ENCODE measurements around the gene RBM4. TPM values are rescaled to one million over a fixed set of nuclear protein-coding genes. Genes with fewer than 3 reads are reported as not detected.
A peak's percentile ranks its signal among the peaks of the same experiment; 100 is the strongest.

Gene RBM4
- total RNA-seq, 1 experiment from 2014 or later: 87.1 TPM

DNA sequence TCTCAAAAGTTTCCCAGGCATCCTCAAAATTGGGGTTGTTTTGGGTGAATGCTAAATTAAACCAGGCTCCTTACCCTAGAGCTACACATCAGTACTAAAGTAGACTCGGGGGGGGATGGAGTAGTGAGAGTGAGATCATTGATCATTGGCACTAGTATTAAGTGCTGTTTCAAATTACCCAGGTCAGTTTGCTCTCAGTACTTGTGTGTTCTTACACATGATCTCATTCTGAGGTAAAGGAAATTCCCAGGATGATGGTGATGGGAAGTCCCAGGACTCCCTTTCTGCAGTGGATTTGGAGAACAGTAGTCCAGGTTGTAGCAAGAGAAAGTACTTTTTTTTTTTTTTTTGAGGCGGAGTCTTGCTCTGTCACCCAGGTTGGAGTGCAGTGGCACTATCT is 12.5 kb downstream of the RBM4 start:
- DNase-seq (ENCODE audit: low read depth): peak; percentile 15

- no peak for DNase-seq (ENCODE audit: low read depth)
Observed at GRCh38 chr11:66652651-66653050, 14.1 kb downstream of the RBM4 start.

DNA sequence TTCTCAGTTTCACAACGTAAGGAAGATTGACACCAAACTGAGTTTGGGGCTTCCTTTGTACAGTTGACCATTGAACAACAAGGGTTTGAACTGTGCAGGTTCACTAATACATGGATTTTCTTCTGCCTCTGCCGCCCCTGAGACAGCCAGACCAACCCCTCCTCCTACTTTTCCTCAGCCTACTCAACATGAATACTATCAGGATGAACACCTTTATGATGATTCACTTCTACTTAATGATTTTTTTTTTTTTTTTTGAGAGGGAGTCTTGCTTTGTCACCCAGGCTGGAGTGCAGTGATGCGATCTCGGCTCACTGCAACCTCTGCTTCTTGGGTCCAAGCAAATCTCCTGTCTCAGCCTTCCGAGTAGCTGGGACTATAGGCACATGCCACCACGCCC is 14.6 kb downstream of the RBM4 start:
- no peak for DNase-seq (ENCODE audit: low read depth)

GRCh38 chr11:66659763-66660162 is 21.3 kb downstream of the RBM4 start:
- DNase-seq (ENCODE audit: low read depth): no peak

DNA sequence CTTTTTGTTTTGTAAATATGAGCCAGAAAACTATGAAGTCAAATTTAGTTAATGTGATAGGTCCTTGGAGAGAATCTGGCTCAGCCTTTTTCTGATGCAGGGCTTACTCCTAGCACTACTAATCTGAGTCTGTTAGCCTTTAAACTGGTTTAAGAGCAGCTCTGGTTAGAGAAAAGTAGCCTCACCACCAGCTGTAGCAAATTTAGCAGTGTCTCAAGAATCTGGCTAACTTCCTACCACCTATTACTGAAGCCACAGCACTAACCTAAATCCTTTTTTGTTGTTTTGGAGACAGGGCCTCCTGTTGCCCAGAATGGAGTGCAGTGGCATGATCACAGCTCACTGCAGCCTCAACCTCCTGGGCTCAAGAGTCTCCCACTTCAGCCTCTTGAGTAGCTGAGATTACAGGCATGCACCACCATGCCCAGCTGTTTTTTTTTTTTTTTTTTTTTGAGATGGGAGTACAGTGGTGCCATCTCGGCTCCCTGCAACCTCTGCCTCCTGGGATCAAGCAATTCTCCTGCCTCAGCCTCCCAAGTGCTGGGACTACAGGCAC is 25.3 kb downstream of the RBM4 start:
- no peak for DNase-seq (ENCODE audit: low read depth)

GRCh38 chr11:66665369-66665768 is 26.9 kb downstream of the RBM4 start:
- no peak for DNase-seq (ENCODE audit: low read depth)

DNA sequence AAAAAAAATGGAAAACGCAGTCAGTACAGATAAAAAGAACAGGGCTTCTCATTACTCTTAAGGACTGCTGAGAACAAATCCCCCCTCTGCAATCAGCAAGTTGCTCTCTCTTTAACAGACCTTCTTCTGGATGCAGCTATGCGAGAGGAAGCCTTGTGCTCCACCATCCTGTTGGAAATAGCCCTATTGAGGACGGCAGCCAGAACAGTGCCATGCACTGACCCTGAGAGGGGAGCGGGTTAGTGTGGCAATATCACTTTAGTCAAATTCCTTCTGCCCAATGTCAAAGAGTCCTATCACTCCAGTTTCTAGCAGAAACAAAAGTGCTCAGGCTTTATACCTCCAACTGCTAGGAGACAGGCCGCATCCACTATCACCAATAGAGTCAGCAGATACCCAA is 32.3 kb downstream of the RBM4 start:
- no peak for DNase-seq (ENCODE audit: low read depth)

- DNase-seq (ENCODE audit: low read depth): no peak
Observed at GRCh38 chr11:66674964-66675602, 36.6 kb downstream of the RBM4 start.

DNA sequence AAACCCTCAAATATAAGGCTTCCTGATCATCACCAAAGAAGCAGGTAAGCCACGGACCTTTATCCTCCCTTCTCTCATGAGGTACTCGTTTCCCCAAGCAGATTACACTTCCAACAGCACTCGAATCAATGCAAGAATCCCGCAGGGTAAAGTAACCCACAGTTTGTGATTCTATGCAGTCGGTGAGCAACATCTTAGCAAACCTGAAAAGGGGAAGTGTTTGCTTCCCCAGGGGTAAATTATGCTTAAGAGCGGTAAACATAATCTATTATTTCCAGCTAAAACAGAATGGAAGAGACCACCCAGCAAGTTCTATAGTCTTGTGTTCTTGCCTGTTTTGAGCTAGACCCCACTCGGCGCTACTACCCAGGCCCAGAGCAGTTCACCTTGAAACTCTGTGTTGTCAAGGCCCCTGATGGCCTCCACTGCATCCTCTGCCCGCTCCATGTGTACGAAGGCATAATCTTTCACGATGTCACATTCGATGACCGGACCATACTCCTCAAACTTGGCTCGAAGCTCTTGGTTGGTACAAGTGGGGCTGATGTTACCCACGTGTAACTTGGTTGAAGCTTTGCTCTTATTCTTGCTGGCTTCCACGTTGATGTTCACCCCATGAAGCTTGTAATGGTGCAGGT is 37.9 kb downstream of the RBM4 start:
- DNase-seq (ENCODE audit: low read depth): no peak

DNA sequence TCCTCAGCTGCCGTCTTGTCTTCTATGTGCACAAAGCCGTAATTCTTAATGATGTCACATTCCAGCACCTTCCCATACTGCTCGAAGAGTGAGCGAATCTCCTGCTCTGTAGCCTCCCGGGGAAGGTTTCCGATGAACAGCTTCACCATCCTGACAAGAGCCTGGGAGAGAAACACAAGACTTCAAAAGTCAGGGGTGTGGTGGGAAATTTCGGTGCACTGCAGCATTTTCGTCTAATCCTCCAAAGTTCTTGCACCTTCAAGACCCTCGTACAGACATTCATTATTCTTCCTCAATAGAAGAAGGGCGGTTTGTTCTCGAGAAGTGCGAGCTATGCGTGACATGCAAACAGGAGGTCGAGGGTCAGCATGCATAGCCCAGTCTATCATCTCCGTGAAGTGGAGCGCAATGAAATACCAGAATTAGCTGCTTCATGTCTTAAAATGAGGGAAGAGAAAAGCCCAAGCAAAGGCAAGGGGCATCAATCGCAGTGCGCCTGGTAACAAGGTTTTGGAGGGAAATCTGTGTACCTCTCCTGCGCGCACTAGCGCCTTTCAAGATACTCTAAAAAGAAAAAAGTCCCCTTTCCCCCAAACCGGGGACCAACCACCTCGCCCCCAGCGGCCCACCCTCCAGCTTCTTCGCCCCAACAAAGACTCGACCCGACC is 38.6 kb downstream of the RBM4 start:
- DNase-seq (ENCODE audit: low read depth): no peak

DNA sequence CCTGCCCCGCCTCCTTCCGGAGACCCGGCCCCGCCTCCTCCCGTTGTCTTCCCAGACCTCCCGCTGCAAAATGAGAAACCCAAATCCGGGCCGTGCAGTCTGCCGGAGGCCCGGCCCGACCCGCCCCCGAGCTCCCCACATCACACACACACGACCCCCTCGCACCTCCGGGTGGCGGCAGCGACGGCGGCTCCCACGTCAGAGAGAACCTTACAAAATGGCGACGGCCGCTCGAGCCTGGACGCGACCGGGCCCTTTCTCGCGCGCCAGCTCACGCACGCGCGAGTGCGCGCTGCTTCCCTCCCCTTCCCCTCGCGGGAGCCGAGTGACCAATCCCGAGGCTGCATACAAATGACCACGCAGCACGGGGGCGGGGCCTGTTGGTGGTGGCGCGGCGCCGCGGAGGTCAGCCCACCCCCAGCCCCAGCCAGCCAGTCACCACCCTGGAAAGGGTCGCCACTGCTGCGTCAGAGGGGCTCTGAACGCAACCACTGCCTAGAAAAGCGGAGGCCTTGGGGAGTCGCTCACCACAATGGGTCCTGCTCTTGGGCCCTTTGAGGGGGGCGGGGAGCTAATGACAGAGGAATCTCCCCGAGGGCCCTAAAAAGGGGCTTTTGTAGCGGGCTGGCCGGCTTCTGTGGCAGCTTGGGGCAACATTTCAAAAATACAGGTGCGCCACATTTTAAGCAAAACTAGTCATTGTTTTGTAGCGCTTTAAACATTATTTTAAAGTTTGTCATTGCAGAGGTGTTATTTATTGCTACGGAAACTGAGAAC is 39.3 kb downstream of the RBM4 start, which contains the start of gene RBM4B:
TSS of gene RBM4B (minus strand) at position 289 of the 777 bp plus-strand sequence. CDS start 808 bp downstream, outside the sequence.
- peak; percentile 96 for DNase-seq (ENCODE audit: low read depth)

GRCh38 chr11:66680966-66681645 is 42.6 kb downstream of the RBM4 start:
- no peak for DNase-seq (ENCODE audit: low read depth)

DNA sequence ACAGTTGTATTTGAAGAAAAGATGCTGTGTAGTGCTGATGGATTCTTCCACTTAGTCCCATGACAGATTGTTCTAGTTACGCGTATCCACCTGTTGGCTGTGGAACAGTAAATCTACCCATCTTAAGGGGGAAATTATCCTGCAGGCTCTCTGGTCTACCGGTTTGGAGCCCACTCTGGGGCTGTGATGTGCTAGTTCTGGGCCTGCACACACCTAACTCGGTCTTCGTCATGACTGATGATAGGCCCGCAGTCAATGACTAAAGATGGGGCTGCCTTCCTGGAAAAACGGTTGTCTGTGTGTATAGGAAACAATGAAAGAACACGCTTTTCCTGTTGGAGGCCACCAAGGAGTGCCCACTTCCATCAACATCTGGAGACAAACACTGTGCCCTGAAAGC is 45.4 kb downstream of the RBM4 start:
- DNase-seq (ENCODE audit: low read depth): no peak

DNA sequence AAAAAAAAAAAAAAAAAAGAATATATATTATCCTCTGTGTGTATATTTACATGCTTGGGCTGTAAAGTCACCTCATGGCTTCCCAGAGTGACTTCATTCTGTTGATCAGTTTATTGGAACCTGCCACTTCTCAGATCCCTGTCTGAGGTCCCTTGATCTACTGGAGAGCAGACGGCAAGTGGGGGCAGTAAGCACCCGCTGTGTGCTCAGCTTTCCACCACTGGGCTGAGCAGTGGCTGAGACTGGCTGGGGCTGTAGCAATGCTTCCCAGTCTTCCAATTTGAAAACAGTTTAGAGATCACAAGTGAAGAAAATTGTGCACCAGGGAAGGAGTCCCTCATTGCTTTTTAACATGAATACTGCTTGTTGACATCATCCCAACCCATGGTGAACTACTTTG is 46.1 kb downstream of the RBM4 start:
- DNase-seq (ENCODE audit: low read depth): no peak

DNA sequence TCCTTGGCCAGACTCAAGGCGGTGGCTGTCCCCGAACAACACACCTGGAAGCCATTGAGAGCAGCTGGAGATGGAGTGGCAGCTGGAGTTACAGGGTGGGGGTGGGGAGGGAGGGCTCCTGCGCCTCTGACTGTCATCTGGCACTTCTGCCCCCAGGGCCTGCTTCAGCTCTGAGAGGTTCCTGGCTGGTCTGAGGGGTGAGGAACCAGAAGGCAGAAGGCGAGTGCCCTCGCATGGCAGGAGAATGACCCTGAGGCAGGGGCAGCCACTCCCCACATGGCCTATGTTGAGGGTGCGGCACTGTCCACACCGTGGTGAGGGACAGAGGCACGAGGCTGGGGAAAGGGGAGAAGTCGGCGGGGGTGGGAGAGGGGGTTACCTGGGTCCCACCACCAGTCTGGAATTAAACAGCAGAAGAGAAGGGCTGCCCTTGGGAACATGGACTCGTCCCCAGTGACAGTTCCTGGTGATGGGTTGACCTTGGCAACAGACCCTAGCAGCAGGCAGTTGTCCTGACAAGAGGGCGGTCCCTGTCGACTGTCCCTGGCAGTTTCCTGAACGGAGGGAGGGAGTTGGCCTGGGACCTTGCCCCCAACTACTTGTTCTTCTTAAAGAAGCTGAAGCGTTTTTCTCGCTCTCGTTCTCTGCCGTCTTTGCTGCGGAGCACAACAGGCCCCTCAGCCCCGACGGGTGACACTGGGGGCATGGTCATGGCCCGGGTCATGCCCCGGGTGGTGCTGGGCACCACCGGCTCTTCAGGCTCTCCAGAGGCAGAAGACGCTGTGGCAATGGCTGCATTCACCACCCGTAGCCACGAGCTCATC is 47.0 kb downstream of the RBM4 start:
- no peak for DNase-seq (ENCODE audit: low read depth)

GRCh38 chr11:66686100-66686785 is 47.7 kb downstream of the RBM4 start:
- DNase-seq (ENCODE audit: low read depth): no peak

GRCh38 chr11:66686801-66687750 is 48.6 kb downstream of the RBM4 start:
- no peak for DNase-seq (ENCODE audit: low read depth)

DNA sequence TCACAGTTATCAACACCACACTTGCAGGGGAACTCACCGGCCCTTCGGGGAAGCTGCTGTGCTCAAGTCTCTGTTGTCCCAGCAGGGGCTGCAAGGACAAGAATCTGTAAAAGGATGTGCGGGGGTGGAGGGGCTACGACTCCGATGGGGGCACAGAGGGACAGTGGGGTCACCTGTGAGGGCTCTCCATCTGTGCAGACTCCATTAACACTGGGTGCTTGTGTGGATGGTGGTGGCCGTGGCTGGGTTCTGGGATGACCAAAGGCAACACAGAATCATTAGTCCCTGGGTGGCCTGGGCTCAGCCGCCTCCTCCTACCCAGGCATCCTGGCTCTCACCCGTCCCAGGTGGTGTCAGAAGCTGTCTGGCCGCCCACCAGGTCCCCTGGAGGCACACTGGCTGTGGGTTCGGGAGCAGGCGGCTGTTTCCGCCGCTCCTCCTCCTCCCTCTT is 49.4 kb downstream of the RBM4 start:
- DNase-seq (ENCODE audit: low read depth): no peak

All from Daoy (cell line).